Endothelial cell (in vitro differentiated cells): ENCODE data around the gene WNT4. TPM values are rescaled to one million over a fixed set of nuclear protein-coding genes. Genes with fewer than 3 reads are reported as not detected.

Source experiments
- DNase-seq: peaks from one replicate; pipeline ENCODE4 v3.0.0; 2021; ENCODE audit warnings: low spot score
- H3K27ac Mint-ChIP-seq: one replicate; pipeline ENCODE4 v1.8.0; 2021; ENCODE audit warnings: mixed read lengths, inconsistent platforms; ENCODE audit not compliant: unreplicated experiment
- H3K27me3 Mint-ChIP-seq: one replicate; pipeline ENCODE4 v1.8.0; 2021; ENCODE audit warnings: mild to moderate bottlenecking, moderate library complexity, mixed read lengths, inconsistent platforms; ENCODE audit not compliant: unreplicated experiment
- H3K36me3 Mint-ChIP-seq: one replicate; pipeline ENCODE4 v1.8.0; 2021; ENCODE audit warnings: mild to moderate bottlenecking, low read depth, mixed read lengths, inconsistent platforms; ENCODE audit not compliant: unreplicated experiment
- H3K4me1 Mint-ChIP-seq: one replicate; pipeline ENCODE4 v1.8.0; 2021; ENCODE audit warnings: mild to moderate bottlenecking, mixed read lengths, inconsistent platforms; ENCODE audit not compliant: unreplicated experiment
- H3K4me3 Mint-ChIP-seq: one replicate; pipeline ENCODE4 v1.8.0; 2021; ENCODE audit warnings: mild to moderate bottlenecking, mixed read lengths, inconsistent platforms; ENCODE audit not compliant: unreplicated experiment
- H3K9me3 Mint-ChIP-seq: one replicate; pipeline ENCODE4 v1.8.0; 2021; ENCODE audit warnings: mixed read lengths, inconsistent platforms; ENCODE audit not compliant: unreplicated experiment
- total RNA-seq: library from RNA; stranded (reverse); fragmentation: NEBNext Ultra II Directional; extraction: Animal tissue kit (Norgen Biotek cat#: 25700); gene quantifications from one replicate; pipeline ENCODE4 v1.2.1, GENCODE V29; 2021; ENCODE audit not compliant: unreplicated experiment
- TF ChIP-seq, protein P1 (sequence below): fragments of 200-600 bp; sonication (generic); IDR thresholded peaks from one replicate; pipeline ENCODE4 v1.5.0; 2021; ENCODE audit warnings: antibody characterized with exemption; ENCODE audit not compliant: unreplicated experiment

WNT4 gene
- total RNA-seq, 1 donor from 2014 or later: 0.77 TPM

DNA sequence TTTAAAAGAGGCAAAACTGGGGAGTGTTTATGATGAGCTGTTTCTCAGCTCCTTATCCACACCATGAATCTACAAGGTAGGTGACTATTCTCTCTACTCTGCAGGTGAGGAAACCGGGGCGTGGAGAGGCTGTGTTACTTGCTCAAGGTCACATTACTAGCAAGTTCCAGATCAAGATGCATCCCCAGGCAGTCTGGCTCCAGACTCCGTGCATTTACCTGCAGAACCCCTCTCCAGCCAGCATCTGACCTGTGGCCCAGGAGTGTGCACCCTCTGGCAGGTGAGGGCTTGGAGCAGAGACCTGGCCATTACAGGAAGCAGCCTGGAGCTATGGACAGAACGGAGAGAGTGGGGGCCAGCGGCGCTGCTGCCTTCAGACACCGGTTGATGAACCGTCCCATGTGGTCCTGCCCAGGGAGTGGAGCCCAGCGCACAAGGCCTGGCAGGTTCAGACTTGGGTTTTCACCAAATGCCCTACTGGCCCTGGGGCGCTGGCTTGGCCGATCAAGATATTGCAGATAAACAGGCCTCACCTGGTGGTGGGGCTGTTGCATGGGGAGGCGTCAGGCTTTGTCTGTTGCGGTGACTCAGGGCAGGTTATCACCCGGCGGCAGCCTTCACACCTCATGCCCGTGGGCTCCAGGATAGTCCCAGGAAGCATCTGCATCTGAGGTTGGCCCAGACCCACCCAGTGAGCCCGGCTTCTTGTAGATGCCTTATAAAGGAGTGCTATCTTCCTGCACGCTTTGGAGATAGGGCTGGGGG is 29.2 kb upstream of the WNT4 start:
- TF ChIP-seq, protein P1, sequence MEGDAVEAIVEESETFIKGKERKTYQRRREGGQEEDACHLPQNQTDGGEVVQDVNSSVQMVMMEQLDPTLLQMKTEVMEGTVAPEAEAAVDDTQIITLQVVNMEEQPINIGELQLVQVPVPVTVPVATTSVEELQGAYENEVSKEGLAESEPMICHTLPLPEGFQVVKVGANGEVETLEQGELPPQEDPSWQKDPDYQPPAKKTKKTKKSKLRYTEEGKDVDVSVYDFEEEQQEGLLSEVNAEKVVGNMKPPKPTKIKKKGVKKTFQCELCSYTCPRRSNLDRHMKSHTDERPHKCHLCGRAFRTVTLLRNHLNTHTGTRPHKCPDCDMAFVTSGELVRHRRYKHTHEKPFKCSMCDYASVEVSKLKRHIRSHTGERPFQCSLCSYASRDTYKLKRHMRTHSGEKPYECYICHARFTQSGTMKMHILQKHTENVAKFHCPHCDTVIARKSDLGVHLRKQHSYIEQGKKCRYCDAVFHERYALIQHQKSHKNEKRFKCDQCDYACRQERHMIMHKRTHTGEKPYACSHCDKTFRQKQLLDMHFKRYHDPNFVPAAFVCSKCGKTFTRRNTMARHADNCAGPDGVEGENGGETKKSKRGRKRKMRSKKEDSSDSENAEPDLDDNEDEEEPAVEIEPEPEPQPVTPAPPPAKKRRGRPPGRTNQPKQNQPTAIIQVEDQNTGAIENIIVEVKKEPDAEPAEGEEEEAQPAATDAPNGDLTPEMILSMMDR: no peak

DNA sequence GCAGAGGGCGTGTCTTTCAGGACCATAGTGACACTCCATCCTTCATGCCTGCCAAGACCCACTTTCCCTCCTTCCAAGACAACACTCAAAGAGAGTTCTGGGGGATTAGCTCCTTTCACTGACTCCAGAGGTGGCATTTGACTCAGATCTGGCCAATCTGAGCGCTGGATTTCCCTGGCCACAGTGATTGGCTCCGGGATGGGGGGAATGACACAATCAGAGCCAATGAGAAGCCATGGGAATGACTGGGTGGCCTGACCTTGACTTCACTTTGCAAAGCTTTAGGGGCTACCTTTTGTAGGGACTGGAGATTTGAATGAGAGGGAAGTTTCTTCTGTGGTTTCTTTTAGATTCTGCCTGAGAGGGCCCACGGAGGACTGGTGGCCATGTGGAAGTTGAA is 26.9 kb upstream of the WNT4 start:
- H3K36me3 Mint-ChIP-seq: no peaks in the 10 kb centered on the region
- DNase-seq: no peak
- H3K4me3 Mint-ChIP-seq: no peak overlapping the region
- H3K4me1 Mint-ChIP-seq: no peaks in the 10 kb centered on the region
- peaks cover 2% of the 10 kb centered on the region for H3K27me3 Mint-ChIP-seq
- TF ChIP-seq, protein P1: no peak
- H3K27ac Mint-ChIP-seq: no peak overlapping the region
- no peaks in the 10 kb centered on the region for H3K9me3 Mint-ChIP-seq

More for the DNA sequence above, 29.2 kb upstream of the WNT4 start:
- Mint-ChIP-seq H3K27ac (no peak overlapping the region), H3K27me3 (no peaks in the 10 kb centered on the region), H3K4me3 (no peak overlapping the region), H3K36me3 (no peaks in the 10 kb centered on the region), H3K4me1 (no peaks in the 10 kb centered on the region), H3K9me3 (no peaks in the 10 kb centered on the region)
- DNase-seq: no peak

DNA sequence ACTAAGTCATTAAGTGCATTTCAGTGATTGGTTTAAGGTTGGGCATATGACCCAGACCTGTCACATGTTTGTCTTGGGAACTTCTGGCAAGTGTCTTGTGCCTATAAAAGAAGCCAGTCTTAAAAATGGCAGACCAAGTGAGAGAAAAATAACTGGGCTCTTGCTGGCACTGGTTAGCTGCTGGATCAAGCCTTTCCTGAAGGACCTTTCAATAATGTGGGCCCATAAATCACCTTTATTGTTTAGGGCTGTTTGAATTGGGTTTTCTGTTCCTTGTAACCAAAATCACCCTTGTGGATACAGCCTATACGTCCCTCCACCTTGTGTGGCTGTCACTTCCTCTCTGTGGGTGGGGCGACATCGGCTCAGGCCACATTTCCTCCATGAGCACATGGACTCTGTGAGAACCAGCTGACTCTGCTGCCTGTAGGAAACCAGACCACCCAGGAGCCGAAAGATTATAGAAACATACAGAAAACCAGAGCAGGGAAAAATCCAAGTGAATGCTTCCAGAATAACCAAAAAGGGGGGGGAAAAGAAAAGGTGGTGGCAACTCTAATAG is 25.6 kb upstream of the WNT4 start:
- no peaks in the 10 kb centered on the region for H3K36me3 Mint-ChIP-seq
- H3K9me3 Mint-ChIP-seq: no peaks in the 10 kb centered on the region
- H3K4me3 Mint-ChIP-seq: no peak overlapping the region
- TF ChIP-seq, protein P1: no peak
- no peak for DNase-seq
- H3K27me3 Mint-ChIP-seq: peaks cover 2% of the 10 kb centered on the region
- H3K4me1 Mint-ChIP-seq: peaks cover 6% of the 10 kb centered on the region
- no peak overlapping the region for H3K27ac Mint-ChIP-seq

DNA sequence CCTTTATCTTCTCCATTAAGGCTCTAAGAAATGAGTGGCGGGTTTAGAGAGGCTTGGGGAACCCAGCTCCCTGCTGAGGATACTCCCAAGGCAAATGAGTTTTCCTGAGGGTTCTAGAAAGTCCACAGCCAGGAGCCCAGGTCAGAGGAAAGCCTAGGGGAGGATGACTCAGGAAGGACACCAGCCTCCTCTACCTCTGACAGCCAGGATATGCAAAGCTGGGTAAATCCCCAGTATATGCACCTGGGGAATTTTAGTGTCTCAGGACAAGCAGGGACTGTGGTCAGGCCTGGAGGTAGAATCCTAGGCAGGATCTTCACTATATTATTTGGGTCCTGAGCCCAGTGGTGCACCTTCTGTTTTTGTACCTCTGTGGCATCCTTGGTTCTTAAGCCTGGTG is 23.5 kb upstream of the WNT4 start:
- TF ChIP-seq, protein P1: no peak
- H3K27ac Mint-ChIP-seq: no peak overlapping the region
- DNase-seq: no peak
- no peaks in the 10 kb centered on the region for H3K9me3 Mint-ChIP-seq
- H3K36me3 Mint-ChIP-seq: no peaks in the 10 kb centered on the region
- H3K4me1 Mint-ChIP-seq: peaks cover 6% of the 10 kb centered on the region
- H3K4me3 Mint-ChIP-seq: no peak overlapping the region
- H3K27me3 Mint-ChIP-seq: peaks cover 4% of the 10 kb centered on the region
